Measurements from ENCODE around the gene NEK3. TPM values are rescaled to one million over a fixed set of nuclear protein-coding genes. Genes with fewer than 3 reads are reported as not detected.

The NEK3 gene
- total RNA-seq, 1 experiment from 2014 or later: 13.3 TPM

GRCh38 chr13:52096748-52097147 is 62.6 kb downstream of the NEK3 start:
- H3K23ac ChIP-seq (ENCODE audit: insufficient read length, low read depth, low read length): no peak overlapping the region
- WGBS (ENCODE audit: extremely low coverage, insufficient read length, low lambda C conversion rate): no CpG with 5 or more reads among the region's 3 CpGs
- H3K27me3 ChIP-seq (ENCODE audit: insufficient read depth, low read length): no peaks in the 10 kb centered on the region
- no peak overlapping the region for H2BK5ac ChIP-seq (ENCODE audit: insufficient read length, low read length)
- no peaks in the 10 kb centered on the region for H3K79me1 ChIP-seq (ENCODE audit: insufficient read depth, low read depth, low read length, poor library complexity, severe bottlenecking)
- TF ChIP-seq CTCF (conservative IDR thresholded peaks at IDR 0.05): no peak
- no peaks in the 10 kb centered on the region for H4K20me1 ChIP-seq (ENCODE audit: control insufficient read depth, insufficient read depth, insufficient read length)
- H2AK5ac ChIP-seq (ENCODE audit: insufficient read length, low read length): no peak overlapping the region
- H3K14ac ChIP-seq (ENCODE audit: insufficient read depth, low read length): no peak overlapping the region
- no peak overlapping the region for H4K8ac ChIP-seq (replicated peaks; ENCODE audit: insufficient read length, low read depth, low read length)
- H2BK20ac ChIP-seq (ENCODE audit: low read depth, low read length, poor library complexity, severe bottlenecking): no peak overlapping the region
- no peak overlapping the region for H3T11ph ChIP-seq (ENCODE audit: low read length)
- no peak overlapping the region for H3K4ac ChIP-seq (ENCODE audit: low read depth, low read length)
- H2BK12ac ChIP-seq (ENCODE audit: insufficient read length, low read depth, low read length): no peak overlapping the region
- H3K18ac ChIP-seq (ENCODE audit: insufficient read length, low read depth, low read length): no peak overlapping the region
- Mint-ChIP-seq H3K9me3 (peaks cover 6 to 7% of the 10 kb centered on the region in 2 experiments), H3K4me3 (no peak overlapping the region), H3K27me3 (ENCODE audit: low read depth) (peaks cover 2% of the 10 kb centered on the region; the same call in 1 of the 2 replicates), H3K36me3 (ENCODE audit: insufficient read depth in 1 of 3, low read depth in 3 of 3) (peaks cover 0 to 9% (median 0%) of the 10 kb centered on the region in 3 experiments; a peak in 2 of 7 replicates), H3K4me1 (peaks cover 7 to 9% of the 10 kb centered on the region in 2 experiments), H3K27ac (no peak overlapping the region; a peak in 1 of 7 replicates)
- no peaks in the 10 kb centered on the region for H3K79me2 ChIP-seq (ENCODE audit: insufficient read depth, low read length)
- H2BK15ac ChIP-seq (ENCODE audit: low read depth, low read length): no peak overlapping the region
- no peaks in the 10 kb centered on the region for H3K23me2 ChIP-seq (ENCODE audit: insufficient read length, low read depth, low read length, poor library complexity, severe bottlenecking)
- H3K4me2 ChIP-seq (ENCODE audit: insufficient read depth, insufficient read length, low read length): no peak overlapping the region
- H2BK120ac ChIP-seq (ENCODE audit: low read depth, low read length, poor library complexity, severe bottlenecking): no peak overlapping the region
- no peak for DNase-seq
- H3K4me1 ChIP-seq (ENCODE audit: insufficient read depth, low read length): no peaks in the 10 kb centered on the region
- H2AFZ ChIP-seq (ENCODE audit: low read length): no peak overlapping the region
- no peak overlapping the region for H3K9ac ChIP-seq (ENCODE audit: extremely low read depth, insufficient read length, low read length)
- H3K9me3 ChIP-seq (ENCODE audit: control insufficient read depth, low read depth, low read length): no peaks in the 10 kb centered on the region
- no peak overlapping the region for H3K27ac ChIP-seq (ENCODE audit: insufficient read length, low read depth, low read length)
- H4K5ac ChIP-seq (ENCODE audit: insufficient read length, low read depth, low read length): no peak overlapping the region
- H3K56ac ChIP-seq (ENCODE audit: insufficient read length, low read depth, low read length): no peak overlapping the region
- no peak overlapping the region for H4K91ac ChIP-seq (ENCODE audit: insufficient read length, low read depth, low read length)
